ENCODE data around the gene FAM240B. TPM values are rescaled to one million over a fixed set of nuclear protein-coding genes. Genes with fewer than 3 reads are reported as not detected.

The FAM240B gene
- total RNA-seq, 2 experiments from 2014 or later: not detected

GRCh38 chr9:38727497-38728001 lies 7.6 kb upstream of the FAM240B start:
- Mint-ChIP-seq H3K27me3 (no peaks in the 10 kb centered on the region), H3K9me3 (no peaks in the 10 kb centered on the region), H3K4me3 (no peak overlapping the region), H3K4me1 (no peaks in the 10 kb centered on the region), H3K36me3 (ENCODE audit: low read depth) (no peaks in the 10 kb centered on the region), H3K27ac (no peak overlapping the region)
- CTCF ChIA-PET: no interaction called here
- no peak for DNase-seq
- POLR2A ChIA-PET: no interaction called here

- no peaks in the 10 kb centered on the region for H3K9me3 Mint-ChIP-seq
- H3K4me3 Mint-ChIP-seq: no peak overlapping the region
- no peaks in the 10 kb centered on the region for H3K36me3 Mint-ChIP-seq (ENCODE audit: low read depth)
- no peaks in the 10 kb centered on the region for H3K4me1 Mint-ChIP-seq
- H3K27ac Mint-ChIP-seq: no peak overlapping the region
- no peaks in the 10 kb centered on the region for H3K27me3 Mint-ChIP-seq
- no peak for DNase-seq
- ChIA-PET POLR2A (no interaction called here), CTCF (interaction anchor here (0.8 kb wide), 1 partner anchor 12 kb away, joined by 3 read pairs; no protein-coding TSS in a partner anchor)
Observed at GRCh38 chr9:38724754-38725153, 4.8 kb upstream of the FAM240B start.

- no peak for DNase-seq
- Mint-ChIP-seq H3K27ac (no peak overlapping the region), H3K36me3 (ENCODE audit: low read depth) (no peaks in the 10 kb centered on the region), H3K27me3 (no peaks in the 10 kb centered on the region), H3K4me1 (no peaks in the 10 kb centered on the region), H3K9me3 (no peaks in the 10 kb centered on the region), H3K4me3 (no peak overlapping the region)
- ChIA-PET CTCF (no interaction called here), POLR2A (no interaction called here)
Observed at GRCh38 chr9:38718148-38718547, 1.8 kb downstream of the FAM240B start.

GRCh38 chr9:38715684-38716083 lies 4.2 kb downstream of the FAM240B start:
- Mint-ChIP-seq H3K9me3 (no peaks in the 10 kb centered on the region), H3K36me3 (ENCODE audit: low read depth) (no peaks in the 10 kb centered on the region), H3K4me3 (no peak overlapping the region), H3K27me3 (no peaks in the 10 kb centered on the region), H3K4me1 (no peaks in the 10 kb centered on the region), H3K27ac (no peak overlapping the region)
- CTCF ChIA-PET: interaction anchor here (1.5 kb wide), 1 partner anchor 10 kb away, joined by 4 read pairs; no protein-coding TSS in a partner anchor
- no peak for DNase-seq
- POLR2A ChIA-PET: no interaction called here

- POLR2A ChIA-PET: no interaction called here
- CTCF ChIA-PET: no interaction called here
Observed at GRCh38 chr9:38713426-38713825, 6.5 kb downstream of the FAM240B start.

GRCh38 chr9:38708759-38709158 lies 11.2 kb downstream of the FAM240B start:
- no peak for DNase-seq
- Mint-ChIP-seq H3K36me3 (ENCODE audit: low read depth) (no peaks in the 10 kb centered on the region), H3K4me3 (no peak overlapping the region), H3K27ac (no peak overlapping the region), H3K9me3 (no peaks in the 10 kb centered on the region), H3K27me3 (peaks cover 5% of the 10 kb centered on the region), H3K4me1 (no peaks in the 10 kb centered on the region)
- ChIA-PET CTCF (no interaction called here), POLR2A (no interaction called here)

More at GRCh38 chr9:38713426-38713825, 6.5 kb downstream of the FAM240B start:
- H3K27me3 Mint-ChIP-seq: peaks cover 5% of the 10 kb centered on the region
- no peak overlapping the region for H3K27ac Mint-ChIP-seq
- H3K4me3 Mint-ChIP-seq: no peak overlapping the region
- DNase-seq: no peak
- no peaks in the 10 kb centered on the region for H3K4me1 Mint-ChIP-seq
- H3K36me3 Mint-ChIP-seq (ENCODE audit: low read depth): no peaks in the 10 kb centered on the region
- no peaks in the 10 kb centered on the region for H3K9me3 Mint-ChIP-seq

- CTCF ChIA-PET: interaction anchor here (0.6 kb wide), 1 partner anchor 34 kb away, joined by 3 read pairs; no protein-coding TSS in a partner anchor
- H3K9me3 Mint-ChIP-seq: no peaks in the 10 kb centered on the region
Observed at GRCh38 chr9:38707885-38708637, 11.9 kb downstream of the FAM240B start.

GRCh38 chr9:38706493-38706892 lies 13.4 kb downstream of the FAM240B start:
- H3K27ac Mint-ChIP-seq: no peak overlapping the region
- no peaks in the 10 kb centered on the region for H3K9me3 Mint-ChIP-seq
- no peaks in the 10 kb centered on the region for H3K4me1 Mint-ChIP-seq
- ChIA-PET POLR2A (no interaction called here), CTCF (no interaction called here)
- no peaks in the 10 kb centered on the region for H3K36me3 Mint-ChIP-seq (ENCODE audit: low read depth)
- no peak overlapping the region for H3K4me3 Mint-ChIP-seq
- H3K27me3 Mint-ChIP-seq: peaks cover 5% of the 10 kb centered on the region
- DNase-seq: no peak

More at GRCh38 chr9:38707885-38708637, 11.9 kb downstream of the FAM240B start:
- no peak for DNase-seq
- POLR2A ChIA-PET: no interaction called here
- no peaks in the 10 kb centered on the region for H3K4me1 Mint-ChIP-seq
- no peak overlapping the region for H3K27ac Mint-ChIP-seq
- H3K36me3 Mint-ChIP-seq (ENCODE audit: low read depth): no peaks in the 10 kb centered on the region
- no peak overlapping the region for H3K4me3 Mint-ChIP-seq
- peaks cover 5% of the 10 kb centered on the region for H3K27me3 Mint-ChIP-seq

- Mint-ChIP-seq H3K36me3 (ENCODE audit: low read depth) (no peaks in the 10 kb centered on the region), H3K9me3 (no peaks in the 10 kb centered on the region), H3K4me3 (no peak overlapping the region), H3K27me3 (peaks cover 5% of the 10 kb centered on the region), H3K27ac (no peak overlapping the region), H3K4me1 (no peaks in the 10 kb centered on the region)
- no peak for DNase-seq
- ChIA-PET POLR2A (no interaction called here), CTCF (interaction anchor here (1.7 kb wide), 1 partner anchor 10 kb away, joined by 4 read pairs; no protein-coding TSS in a partner anchor)
Observed at GRCh38 chr9:38705917-38706316, 14.0 kb downstream of the FAM240B start.

- no peaks in the 10 kb centered on the region for H3K36me3 Mint-ChIP-seq (ENCODE audit: low read depth)
- no peak overlapping the region for H3K27ac Mint-ChIP-seq
- POLR2A ChIA-PET: no interaction called here
- DNase-seq: no peak
- H3K4me3 Mint-ChIP-seq: no peak overlapping the region
- CTCF ChIA-PET: no interaction called here
- H3K4me1 Mint-ChIP-seq: no peaks in the 10 kb centered on the region
- no peaks in the 10 kb centered on the region for H3K9me3 Mint-ChIP-seq
- H3K27me3 Mint-ChIP-seq: no peaks in the 10 kb centered on the region
Observed at GRCh38 chr9:38700695-38701094, 19.2 kb downstream of the FAM240B start.

GRCh38 chr9:38699337-38699736 lies 20.6 kb downstream of the FAM240B start:
- no peaks in the 10 kb centered on the region for H3K4me1 Mint-ChIP-seq
- no peaks in the 10 kb centered on the region for H3K9me3 Mint-ChIP-seq
- POLR2A ChIA-PET: no interaction called here
- no peaks in the 10 kb centered on the region for H3K27me3 Mint-ChIP-seq
- H3K36me3 Mint-ChIP-seq (ENCODE audit: low read depth): no peaks in the 10 kb centered on the region
- CTCF ChIA-PET: no interaction called here
- no peak overlapping the region for H3K27ac Mint-ChIP-seq
- no peak for DNase-seq
- no peak overlapping the region for H3K4me3 Mint-ChIP-seq

- Mint-ChIP-seq H3K9me3 (no peaks in the 10 kb centered on the region), H3K27me3 (no peaks in the 10 kb centered on the region), H3K27ac (no peak overlapping the region), H3K4me1 (no peaks in the 10 kb centered on the region), H3K4me3 (no peak overlapping the region), H3K36me3 (ENCODE audit: low read depth) (no peaks in the 10 kb centered on the region)
- POLR2A ChIA-PET: no interaction called here
- no peak for DNase-seq
- CTCF ChIA-PET: no interaction called here
Observed at GRCh38 chr9:38697776-38698300, 22.1 kb downstream of the FAM240B start.

GRCh38 chr9:38696999-38697398 lies 22.9 kb downstream of the FAM240B start:
- H3K27ac Mint-ChIP-seq: no peak overlapping the region
- no peaks in the 10 kb centered on the region for H3K36me3 Mint-ChIP-seq (ENCODE audit: low read depth)
- H3K9me3 Mint-ChIP-seq: no peaks in the 10 kb centered on the region
- ChIA-PET CTCF (no interaction called here), POLR2A (no interaction called here)
- DNase-seq: no peak
- H3K27me3 Mint-ChIP-seq: peaks cover 3% of the 10 kb centered on the region
- no peaks in the 10 kb centered on the region for H3K4me1 Mint-ChIP-seq
- no peak overlapping the region for H3K4me3 Mint-ChIP-seq

- POLR2A ChIA-PET: no interaction called here
- no peak for DNase-seq
- Mint-ChIP-seq H3K36me3 (ENCODE audit: low read depth) (no peaks in the 10 kb centered on the region), H3K4me3 (no peak overlapping the region), H3K27ac (no peak overlapping the region), H3K9me3 (no peaks in the 10 kb centered on the region), H3K4me1 (no peaks in the 10 kb centered on the region), H3K27me3 (peaks cover 7% of the 10 kb centered on the region)
- CTCF ChIA-PET: no interaction called here
Observed at GRCh38 chr9:38694676-38695075, 25.3 kb downstream of the FAM240B start.

Data from activated CD4-positive, alpha-beta T cell treated with anti-CD3 and anti-CD28 coated beads, Interleukin-2, amount 10 ng/mL, durations not matched to agents 7 days and 5 days (primary cell).